Jurkat, Clone E6-1 (cell line): ENCODE results near the gene NDUFS6. TPM values are rescaled to one million over a fixed set of nuclear protein-coding genes. Genes with fewer than 3 reads are reported as not detected.
A peak's percentile ranks its signal among the peaks of the same experiment; 100 is the strongest.

ENCODE experiments used
- DNase-seq: peaks from one replicate; pipeline ENCODE4 v3.0.0-alpha.2; 2011; ENCODE audit warnings: low read depth, low spot score
- H3K4me3 ChIP-seq: 2 replicates; pipeline ENCODE4 v1.5.1; 2011; ENCODE audit warnings: mild to moderate bottlenecking, low read length, control low read depth, moderate library complexity
- polyA plus RNA-seq: library from polyadenylated mRNA; unstranded; fragments of >200 nt; gene quantifications from one replicate; pipeline ENCODE4 v1.2.1, GENCODE V29; 2012; ENCODE audit warnings: missing spikeins; ENCODE audit not compliant: insufficient read length, insufficient read depth

NDUFS6 gene
- 392 TPM for polyA plus RNA-seq

DNA sequence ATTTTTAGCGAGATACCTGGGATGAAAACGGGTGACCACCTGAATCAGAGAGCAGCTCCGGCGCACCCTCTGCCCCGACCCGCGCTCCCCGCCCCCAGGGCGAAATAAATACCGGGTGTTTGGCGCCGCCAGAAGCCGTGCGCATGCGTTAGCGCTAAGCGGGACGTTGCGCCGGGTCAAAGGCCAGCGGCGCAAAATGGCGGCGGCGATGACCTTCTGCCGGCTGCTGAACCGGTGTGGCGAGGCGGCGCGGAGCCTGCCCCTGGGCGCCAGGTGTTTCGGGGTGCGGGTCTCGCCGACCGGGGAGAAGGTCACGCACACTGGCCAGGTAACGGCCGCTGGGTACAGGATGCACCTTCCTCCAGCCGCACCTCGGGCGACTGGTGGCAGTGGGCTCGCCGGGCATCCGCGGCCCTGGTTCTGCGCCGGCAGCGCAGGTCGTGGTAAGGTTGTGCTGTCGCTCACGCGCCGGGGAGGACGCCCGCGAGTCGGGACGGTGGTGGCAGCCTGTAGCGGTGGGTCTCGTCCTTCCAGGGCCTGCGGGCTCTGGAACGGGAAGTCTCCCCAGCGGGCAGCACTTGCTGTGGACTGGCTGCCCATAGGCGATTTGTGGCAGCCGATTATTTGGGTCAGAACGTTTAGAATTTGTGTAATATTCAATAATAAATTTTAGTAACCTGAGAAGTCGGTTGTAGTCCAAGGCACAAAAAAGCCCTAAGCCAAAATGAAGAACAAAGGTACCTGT, at the start of gene NDUFS6:
NDUFS6 (plus strand) TSS at position 186 of the 745 bp plus-strand sequence; CDS start at position 197, 11 bp downstream.
- H3K4me3 ChIP-seq, result peak within 1 kb of the TSS; percentile 97
- DNase-seq, result peak; percentile 69

DNA sequence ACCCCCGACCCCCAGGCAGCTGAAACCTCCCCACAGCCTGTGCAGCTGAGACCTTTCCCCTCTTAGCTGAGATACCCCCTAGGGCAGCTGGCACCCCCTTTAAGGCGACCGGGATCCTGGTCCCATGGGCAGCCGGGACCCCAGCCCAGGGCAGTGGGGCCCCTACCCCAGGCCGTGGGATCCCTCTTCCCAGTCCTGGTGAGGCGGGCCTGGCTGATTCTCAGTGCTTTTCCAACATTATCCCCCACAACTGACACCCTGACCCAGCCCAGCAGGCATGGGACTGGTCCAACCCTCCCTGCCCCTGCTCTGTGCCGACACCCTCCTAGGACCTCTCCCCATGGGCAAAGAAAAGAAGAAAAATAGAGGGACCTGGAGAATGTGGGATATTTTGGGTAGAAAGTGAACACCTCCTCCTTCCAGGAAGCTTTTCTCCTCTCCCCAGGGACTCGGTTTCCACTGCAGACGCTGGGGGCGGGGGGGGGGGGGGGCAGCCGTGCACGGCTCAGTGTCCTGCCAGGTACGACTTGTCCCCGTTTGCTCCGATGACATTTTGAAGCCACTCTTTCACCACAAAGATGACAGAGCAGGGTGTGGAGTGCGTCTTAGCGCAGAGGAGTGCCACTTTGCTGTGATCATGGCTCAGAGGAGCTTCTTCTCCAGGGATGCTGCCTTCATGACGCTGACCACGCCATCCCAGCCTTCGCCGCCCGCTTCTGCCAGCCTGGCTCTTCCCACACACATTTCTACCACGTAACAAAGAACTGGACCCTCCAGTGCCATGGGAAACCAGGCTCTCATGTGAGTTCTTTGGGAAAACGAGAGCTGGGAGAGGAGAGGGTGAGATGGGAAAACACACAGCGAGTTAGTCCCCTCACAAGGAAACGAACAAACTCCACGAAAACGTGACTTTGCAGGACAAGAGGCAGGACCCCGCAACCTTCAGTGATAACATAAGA, 49.1 kb upstream of the NDUFS6 start:
- no peak overlapping the region for H3K4me3 ChIP-seq
- DNase-seq, result no peak

DNA sequence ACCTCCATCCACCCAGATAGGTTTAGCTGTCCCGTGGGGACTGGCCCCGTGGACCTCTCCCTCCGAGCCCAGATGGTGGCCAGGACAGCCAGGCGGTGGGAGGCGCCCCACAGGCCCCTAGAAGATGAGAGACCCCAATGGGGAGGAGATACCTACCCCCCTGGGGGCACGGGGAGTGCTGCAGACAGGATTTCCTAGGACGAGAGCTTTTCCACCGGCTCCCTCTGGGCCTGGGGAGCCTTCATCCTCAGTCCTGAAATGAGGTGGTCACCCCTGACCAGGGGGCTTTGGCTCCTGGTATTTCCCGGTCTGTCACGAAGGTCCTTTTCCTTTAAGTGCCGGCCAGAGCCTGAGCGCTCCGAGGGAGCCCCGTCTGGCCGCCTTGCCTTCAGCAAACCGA, 48.3 kb upstream of the NDUFS6 start:
- no peak for DNase-seq
- no peak overlapping the region for H3K4me3 ChIP-seq

DNA sequence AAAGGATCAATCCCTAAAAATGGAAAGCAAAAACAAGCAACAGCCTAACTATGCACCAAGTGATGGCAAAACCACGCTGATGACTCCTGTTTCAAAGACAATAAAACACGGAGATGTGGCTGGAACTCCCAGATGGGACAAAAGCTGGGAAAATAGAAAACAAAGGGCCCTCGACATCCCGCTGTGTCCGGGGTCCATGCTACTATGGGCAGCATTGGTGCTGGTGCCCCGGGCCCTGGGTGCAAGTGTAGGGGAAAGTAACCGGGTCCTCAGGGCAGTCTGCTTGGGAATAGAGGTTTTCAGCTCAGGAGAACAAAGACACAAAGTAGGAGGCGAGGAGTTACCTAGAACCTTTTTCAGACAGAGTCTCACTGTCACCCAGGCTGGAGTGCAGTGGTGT, 47.7 kb upstream of the NDUFS6 start:
- H3K4me3 ChIP-seq, result no peak overlapping the region
- DNase-seq, result no peak

DNA sequence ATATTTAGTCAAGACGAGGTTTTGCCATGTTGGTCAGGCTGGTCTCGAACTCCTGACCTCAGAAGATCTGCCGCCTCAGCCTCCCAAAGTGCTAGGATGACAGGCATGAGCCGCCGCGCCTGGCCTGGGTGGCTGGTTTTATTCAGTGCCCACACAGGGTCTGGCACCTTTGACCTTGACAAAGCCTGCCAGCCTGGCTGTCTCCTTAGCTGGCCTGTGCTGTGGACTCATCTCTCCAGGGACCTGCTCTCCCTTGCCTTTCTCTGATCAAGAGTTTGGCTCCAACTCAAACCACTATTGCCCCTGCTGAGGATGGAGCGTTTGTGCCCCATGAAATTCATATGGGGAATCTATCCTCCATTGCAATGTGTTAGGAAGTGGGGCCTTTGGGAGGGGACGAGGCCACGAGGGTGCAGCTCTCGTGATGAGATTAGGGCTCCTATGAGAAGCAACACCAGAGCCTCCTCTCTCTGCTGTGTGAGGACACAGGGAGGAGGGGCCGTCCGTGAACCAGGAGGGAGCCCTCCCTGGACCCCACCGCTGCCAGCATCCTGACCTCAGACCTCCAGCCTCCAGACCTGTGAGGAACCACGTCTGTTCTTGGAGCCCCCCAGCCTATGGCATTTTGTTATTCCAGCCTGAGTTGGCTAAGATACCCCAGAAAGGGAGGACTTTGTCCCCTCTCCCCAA, 46.5 kb upstream of the NDUFS6 start:
- no peak overlapping the region for H3K4me3 ChIP-seq
- DNase-seq, result no peak

DNA sequence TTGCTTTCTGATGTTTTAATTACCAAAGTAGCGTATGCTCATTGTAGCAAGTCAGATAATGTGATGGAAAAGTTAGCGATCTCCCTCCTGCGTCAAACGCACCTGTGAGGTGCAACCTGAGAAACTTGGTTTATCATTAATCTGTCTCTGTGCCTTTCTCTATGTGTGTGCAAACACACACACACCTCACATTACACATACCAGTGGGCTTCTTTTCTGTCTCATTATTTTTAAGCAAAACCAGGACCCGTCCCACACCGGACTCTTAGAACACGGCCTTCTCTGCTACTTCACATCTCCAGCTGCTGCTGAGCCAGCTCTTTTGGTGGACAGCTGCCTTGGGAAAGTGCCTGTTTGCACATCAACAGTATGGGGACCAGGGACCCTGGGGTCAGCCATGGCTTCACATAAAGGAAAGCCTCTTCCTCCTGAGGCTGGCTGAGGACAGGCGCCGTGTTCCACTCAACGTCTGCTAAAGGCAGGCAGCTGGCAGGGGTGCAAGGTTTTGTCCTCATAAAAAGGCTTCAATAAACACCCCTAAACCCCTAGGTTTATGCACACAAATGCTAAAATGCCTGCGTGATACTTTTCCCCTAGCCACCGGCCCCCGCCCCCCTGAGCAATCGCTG, 45.8 kb upstream of the NDUFS6 start:
- no peak for DNase-seq

DNA sequence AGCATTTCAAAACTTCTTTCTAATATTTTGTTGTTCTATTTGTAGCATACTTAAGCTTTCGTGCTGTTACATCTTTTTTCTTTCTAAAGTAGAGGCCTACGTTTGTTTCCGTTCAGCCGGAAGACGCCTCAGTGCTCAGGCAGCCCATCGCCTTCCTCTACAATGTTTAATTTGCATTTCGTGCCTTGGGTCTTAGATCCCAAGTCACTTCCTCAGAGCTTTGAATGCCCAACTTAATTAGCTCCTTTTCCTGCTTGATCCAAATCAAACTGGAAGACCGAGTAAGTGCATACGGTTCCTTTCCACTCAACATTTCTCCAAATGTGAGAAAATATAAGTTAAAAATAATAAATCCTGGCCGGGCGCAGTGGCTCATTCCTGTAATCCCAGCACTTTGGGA, 44.7 kb upstream of the NDUFS6 start:
- DNase-seq, result no peak
- no peak overlapping the region for H3K4me3 ChIP-seq

More for the DNA sequence above, 45.8 kb upstream of the NDUFS6 start:
- H3K4me3 ChIP-seq, result no peak overlapping the region

DNA sequence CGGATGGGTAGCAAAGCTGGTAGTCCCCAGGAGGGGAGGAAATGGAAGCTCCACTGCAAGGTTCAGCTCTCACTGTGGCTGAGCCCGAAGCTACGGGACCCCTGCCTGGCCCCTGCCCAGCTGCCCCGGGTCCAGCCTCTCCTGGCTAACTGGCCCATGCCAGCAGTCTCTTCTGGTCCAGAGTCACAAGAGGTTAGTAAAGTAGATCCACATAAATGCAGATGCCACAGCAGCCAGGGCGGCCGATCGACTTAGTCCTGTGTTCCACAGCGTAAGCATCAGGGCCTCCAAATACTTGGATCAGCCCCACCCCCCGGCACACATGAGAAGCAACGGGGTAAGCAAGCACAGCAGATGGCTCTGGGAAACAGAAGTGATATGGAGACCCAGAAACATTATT, 43.7 kb upstream of the NDUFS6 start:
- H3K4me3 ChIP-seq, result no peak overlapping the region
- no peak for DNase-seq

DNA sequence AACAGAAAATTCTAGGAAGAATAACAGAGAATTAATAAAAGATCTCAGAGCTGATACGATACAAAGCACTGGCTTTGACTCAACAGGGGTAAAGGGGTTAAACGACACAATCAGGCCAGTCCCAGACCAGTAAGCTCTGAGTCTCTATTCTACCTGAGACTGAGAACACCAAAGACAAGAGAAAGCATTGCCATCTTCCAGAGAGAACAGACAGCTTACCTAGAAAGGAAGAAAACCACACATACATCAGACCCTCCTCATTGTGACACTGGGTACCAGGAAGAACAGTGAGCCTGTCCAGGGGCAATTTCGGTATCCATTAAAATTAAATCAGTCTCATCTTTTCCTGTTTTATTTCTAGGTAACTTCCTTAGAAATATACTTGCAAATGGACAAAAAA, 42.6 kb upstream of the NDUFS6 start:
- no peak overlapping the region for H3K4me3 ChIP-seq
- no peak for DNase-seq

DNA sequence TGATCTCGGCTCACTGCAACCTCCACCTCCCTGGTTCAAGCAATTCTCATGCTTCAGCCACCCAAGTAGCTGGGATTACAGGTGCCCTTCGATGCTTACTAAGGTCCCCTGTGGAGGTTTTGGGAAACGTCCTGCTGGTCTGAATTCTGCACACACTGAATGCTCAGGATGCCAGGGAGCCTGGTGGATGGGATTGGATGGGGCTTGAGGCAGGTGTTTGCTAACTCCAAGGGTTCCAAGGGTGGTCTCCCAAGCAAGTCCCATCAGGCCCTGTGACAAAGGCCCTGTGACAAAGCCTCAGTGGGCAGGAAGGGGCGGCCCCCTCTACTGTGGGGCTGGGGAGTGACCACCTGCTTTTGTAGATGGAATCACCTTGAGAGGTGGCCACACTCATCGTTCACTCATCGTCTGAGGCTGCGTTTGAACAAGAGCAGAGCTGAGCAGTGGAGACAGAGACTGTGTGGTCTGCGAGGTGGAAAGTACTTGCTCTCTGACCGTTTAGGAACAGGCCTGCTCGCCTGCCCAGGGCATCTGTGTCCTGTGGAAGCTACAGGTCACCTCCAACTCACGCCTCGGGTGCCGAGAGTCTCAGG, 41.7 kb upstream of the NDUFS6 start:
- no peak overlapping the region for H3K4me3 ChIP-seq
- no peak for DNase-seq

DNA sequence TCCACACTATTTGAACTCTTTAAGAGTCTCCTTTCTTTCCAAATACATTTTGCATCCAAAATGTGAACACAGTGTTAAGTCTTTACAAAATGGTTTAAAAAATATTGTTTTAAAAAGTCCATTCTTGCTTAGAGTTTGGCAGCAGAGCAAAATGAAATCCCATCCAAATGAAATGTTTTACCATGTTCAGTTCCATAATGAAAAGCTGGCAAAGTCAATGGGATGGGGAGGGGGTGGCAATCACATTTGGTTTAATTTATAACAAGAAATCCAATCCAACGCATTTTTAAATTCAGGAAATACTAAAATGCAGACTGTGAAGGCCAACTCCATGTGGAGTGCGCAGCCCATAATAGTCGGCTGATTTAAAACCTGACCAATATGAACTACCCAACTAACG, 41.0 kb upstream of the NDUFS6 start:
- no peak overlapping the region for H3K4me3 ChIP-seq

DNA sequence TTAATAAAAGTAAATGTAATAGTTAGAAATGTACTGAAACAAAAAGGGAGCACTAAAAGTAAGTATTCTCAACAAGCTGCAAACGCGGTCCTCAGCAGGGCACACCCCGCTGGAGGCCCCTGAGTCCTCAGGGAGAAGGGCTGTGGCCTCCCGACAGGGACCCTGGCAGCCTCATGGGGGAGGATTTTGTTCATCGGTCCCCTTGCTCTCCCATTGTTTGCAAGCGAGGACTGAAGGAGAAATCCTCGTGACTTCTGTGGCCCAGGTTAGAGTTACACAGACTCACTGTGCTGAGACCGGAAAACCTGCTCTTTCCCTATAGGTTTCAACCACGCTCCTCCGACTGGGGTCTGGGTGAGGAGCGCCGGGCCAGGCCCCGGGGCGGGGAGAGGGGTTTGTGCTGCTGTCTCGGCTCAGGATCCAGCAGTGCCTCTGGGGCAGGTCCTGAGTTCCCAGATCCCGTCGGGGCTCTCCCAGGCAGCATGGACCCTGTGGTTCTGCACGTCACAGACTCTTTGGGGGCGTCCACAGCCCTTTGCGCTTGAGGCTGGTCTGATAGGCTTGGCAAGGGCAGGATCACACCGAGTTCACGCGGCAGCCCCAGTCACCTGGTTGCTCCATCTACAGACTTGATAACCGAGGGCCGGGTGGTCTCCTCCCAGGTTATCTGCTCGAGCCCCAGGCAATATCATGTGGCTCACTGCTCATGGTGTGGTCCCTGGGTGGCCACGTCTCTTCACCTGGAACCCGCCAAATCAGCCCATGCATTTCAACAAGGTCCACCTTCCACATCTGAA, 40.4 kb upstream of the NDUFS6 start:
- no peak for DNase-seq

More for the DNA sequence above, 41.0 kb upstream of the NDUFS6 start:
- DNase-seq, result no peak

DNA sequence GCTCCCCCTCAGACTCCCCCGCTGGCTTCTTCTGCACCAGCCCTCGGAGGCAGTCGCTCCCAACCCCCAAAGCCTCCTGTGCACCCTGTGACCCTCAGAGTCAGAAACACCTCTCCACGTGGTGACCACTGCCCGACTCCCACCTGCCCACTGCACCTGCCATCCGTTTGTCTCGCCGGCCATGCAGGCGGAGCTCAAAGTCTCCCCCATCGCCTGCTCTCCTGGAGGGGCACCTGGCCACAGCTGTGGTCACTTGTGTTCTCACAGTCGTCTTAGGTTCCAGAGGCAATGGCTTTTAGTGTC, 39.8 kb upstream of the NDUFS6 start:
- DNase-seq, result no peak

More for the DNA sequence above, 40.4 kb upstream of the NDUFS6 start:
- no peak overlapping the region for H3K4me3 ChIP-seq

DNA sequence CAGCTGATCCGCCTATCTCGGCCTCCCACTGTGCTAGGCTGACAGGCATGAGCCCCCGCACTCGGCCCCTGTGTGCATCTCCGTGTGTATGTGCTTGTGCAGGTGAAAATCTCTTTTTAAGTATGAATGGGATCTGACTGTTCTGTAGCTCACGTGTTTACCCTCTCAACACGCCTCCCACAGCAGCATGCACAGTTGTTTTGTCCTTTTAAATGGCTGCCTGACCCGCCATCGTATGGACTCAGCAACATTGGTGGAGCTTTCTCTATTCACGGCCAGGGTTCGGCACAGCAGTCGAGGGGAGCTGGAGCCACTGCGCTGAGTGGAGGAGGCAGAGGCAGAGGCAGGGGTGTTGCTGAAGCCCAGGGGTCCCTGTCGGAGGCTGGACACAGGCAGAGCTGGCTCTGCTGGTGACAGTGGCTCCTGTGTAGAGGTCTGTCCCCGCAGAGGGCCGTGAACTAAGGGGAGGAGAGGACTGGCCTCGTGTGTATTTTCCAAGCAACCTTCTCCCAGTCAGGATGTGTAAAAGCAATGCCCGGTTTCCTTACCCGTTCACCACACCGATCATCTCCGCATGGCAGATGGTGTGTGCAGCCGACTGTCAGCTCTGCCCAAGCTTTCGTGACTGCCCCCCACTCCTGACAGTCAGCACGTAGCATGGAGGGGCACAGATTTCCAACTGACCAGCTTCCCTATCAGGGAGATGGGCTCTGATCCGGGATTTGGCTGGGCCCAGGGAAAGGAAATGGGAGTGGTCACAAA, 38.9 kb upstream of the NDUFS6 start:
- no peak overlapping the region for H3K4me3 ChIP-seq
- DNase-seq, result no peak

More for the DNA sequence above, 39.8 kb upstream of the NDUFS6 start:
- no peak overlapping the region for H3K4me3 ChIP-seq

DNA sequence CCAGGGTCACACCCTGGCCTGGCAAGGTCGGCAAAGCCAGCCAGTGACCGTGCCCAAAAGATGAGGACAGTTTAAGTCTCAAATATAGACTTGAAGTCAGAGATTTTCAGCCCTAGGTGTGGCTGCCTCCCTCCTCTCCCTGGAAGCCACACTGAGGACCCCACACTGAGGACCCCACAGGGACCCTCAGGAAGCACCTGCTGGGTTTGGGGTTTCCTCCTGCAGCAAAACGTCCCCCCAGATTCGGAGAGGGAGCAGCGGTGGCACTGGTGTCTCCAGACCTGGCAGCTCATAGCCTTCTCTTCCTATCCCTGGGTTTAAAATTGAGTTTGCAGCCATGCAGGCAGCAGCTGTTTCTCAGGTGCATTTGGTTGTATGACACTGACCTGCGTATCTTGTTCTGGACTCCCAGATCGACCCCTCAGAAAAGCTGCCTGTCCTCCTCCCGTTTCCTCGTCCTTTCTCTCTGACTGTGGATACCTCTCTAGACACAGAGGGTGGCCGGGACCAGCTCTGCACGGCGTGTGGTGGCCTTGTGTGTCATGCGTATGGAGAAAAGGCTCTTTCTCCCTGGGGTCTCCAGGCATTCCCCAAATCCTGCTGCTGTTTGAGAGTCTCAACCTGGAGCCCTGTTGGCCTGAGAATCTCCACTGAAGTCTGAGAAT, 38.2 kb upstream of the NDUFS6 start:
- no peak for DNase-seq
- H3K4me3 ChIP-seq, result no peak overlapping the region

DNA sequence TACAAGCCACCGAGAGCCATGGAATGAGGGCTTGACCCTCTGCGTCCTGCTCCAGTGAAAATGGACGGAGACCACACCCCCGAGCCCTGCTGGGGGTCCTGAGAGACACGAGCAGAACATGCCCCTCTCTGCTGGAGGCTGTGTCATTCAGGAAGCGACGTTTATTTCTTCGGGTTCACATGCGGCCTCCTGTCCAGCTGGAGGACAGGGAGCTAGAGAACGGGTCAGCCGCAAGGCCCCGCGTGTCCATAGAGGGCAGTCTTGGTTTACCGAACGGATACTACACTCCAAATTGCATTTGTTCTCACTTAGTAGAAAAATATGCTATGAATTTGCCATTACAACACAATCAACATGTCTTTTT, 37.7 kb upstream of the NDUFS6 start:
- no peak overlapping the region for H3K4me3 ChIP-seq
- DNase-seq, result no peak

DNA sequence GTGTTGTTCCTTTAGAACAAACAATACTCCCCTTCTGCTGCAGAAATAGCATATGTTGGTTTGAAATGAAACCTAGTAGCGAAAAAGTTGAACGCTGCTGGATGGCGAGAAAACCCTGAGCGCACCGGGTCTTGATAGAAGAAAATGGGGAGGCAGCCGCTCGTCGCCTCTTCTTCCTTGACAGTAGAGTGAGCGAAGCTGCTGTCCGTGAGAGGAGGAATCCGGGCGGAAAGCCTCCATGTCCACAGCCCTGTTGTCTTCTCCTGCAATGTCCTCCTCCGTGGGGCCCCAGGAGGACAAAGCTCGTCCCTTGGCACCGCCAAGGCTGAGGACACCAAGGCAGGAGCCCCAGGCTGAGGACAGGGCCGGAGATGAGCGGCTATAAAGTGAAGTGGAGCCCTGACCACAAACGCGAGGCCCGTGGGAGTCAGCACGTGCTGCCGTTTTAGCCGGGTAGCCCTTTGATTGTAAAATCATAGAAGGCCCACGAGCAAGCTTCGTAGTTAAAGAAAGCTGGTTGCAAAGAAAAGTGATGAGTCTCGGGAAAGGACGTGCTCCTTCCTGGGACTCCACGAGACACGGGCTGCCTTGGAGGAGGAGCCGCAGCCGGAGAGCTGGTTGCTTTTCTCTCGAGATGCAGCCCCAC, 37.1 kb upstream of the NDUFS6 start:
- no peak overlapping the region for H3K4me3 ChIP-seq
- DNase-seq, result no peak
